ENCODE measurements around the gene FBF1. TPM values are rescaled to one million over a fixed set of nuclear protein-coding genes. Genes with fewer than 3 reads are reported as not detected.

FBF1 gene
- total and polyA plus RNA-seq, 9 of the 15 experiments (the other 6 are each of a cell fraction or from before 2014, with no cell fraction given) = 0.46 to 14.9 (median 7.5) TPM

- Histone ChIP-seq H3K9ac (ENCODE audit: insufficient read depth in 1 of 2, low read depth in 2 of 2, low read length in 2 of 2) (peak overlapping the region in 1 of 2 experiments; percentile 76; a peak in 2 of 4 replicates), H3K27ac (ENCODE audit: extremely low read depth, low read depth, low read length) (no peak overlapping the region), H3K4me3 (no peak overlapping the region), H3K9me1 (ENCODE audit: control insufficient read depth, insufficient read depth, low read length) (no peaks in the 10 kb centered on the region), H3K27me3 (ENCODE audit: control insufficient read depth in 2 of 2, insufficient read depth in 2 of 2, low read length in 2 of 2) (no peaks in the 10 kb centered on the region), H3K4me1 (replicated peaks in 1 of 2; ENCODE audit: control insufficient read depth in 2 of 2, insufficient read depth in 2 of 2, low read length in 2 of 2) (peaks cover 8 to 70% of the 10 kb centered on the region in 2 experiments), H3K79me2 (ENCODE audit: control insufficient read depth, insufficient read depth, low read length) (no peaks in the 10 kb centered on the region), H4K20me1 (replicated peaks; ENCODE audit: control insufficient read depth, insufficient read depth, low read length) (no peaks in the 10 kb centered on the region), H3K36me3 (ENCODE audit: control insufficient read depth, insufficient read depth, low read length) (no peaks in the 10 kb centered on the region), H3K9me3 (replicated peaks; ENCODE audit: control insufficient read depth, insufficient read depth, low read depth, low read length) (no peaks in the 10 kb centered on the region), H2AFZ (ENCODE audit: low read depth, low read length) (no peak overlapping the region), H3K4me2 (ENCODE audit: insufficient read depth, low read length) (no peak overlapping the region)
- CTCF ChIA-PET (ENCODE audit: low intra/inter-chr PET ratio) = no interaction called here
- no TSS peak for BruUV-seq (replicated peaks)
- in situ Hi-C loops (cut with MboI) (no loop called here), intact Hi-C loops (cut with micrococcal nuclease) (no loop called here)
- WGBS (ENCODE audit: insufficient coverage, low coverage, missing lambda C conversion rate) = 55% methylated on average over 24 of the region's 26 CpGs
- FAIRE-seq = no peak
- no peak for DNase-seq (ENCODE audit: extremely low read depth in 1 of 4, low spot score in 3 of 4)
- no peak for ATAC-seq
- POLR2A ChIA-PET = interaction anchor here (0.9 to 15.8 kb wide), 4 partner anchors 14 to 101 kb away, joined by 3 to 169 read pairs (median 4); partner anchors contain the start of gene TRIM65
- TF ChIP-seq ZSCAN32 (CRISPR knock-in tag; IDR thresholded peaks at IDR 0.05) (no peak), ZNF644 (tag; IDR thresholded peaks at IDR 0.05; ENCODE audit: low read depth) (no peak), NFIC (IDR thresholded peaks at IDR 0.05) (peak; percentile 45; the same call in 1 of the 2 replicates), KDM5B (IDR thresholded peaks at IDR 0.05; ENCODE audit: insufficient replicate concordance, low read depth, low read length) (no peak), SFPQ (IDR thresholded peaks at IDR 0.05; ENCODE audit: low read depth, low read length) (no peak), ZNF830 (CRISPR knock-in tag; IDR thresholded peaks at IDR 0.05) (no peak), ZBTB33 (CRISPR knock-in tag; IDR thresholded peaks at IDR 0.05) (peak; percentile 31), PHB2 (IDR thresholded peaks at IDR 0.05; ENCODE audit: low read depth) (no peak), PRDM10 (IDR thresholded peaks at IDR 0.05; ENCODE audit: partially characterized antibody) (peak; percentile 75), ZBTB7A (IDR thresholded peaks at IDR 0.05; ENCODE audit: borderline replicate concordance, control insufficient read depth, low read depth, low read length) (0 out of 2 replicates have a peak, but pooled peaks have one; percentile 3)
Observed at GRCh38 chr17:75876190-75876937, 64.5 kb downstream of the FBF1 start.
